CD4-positive, alpha-beta T cell treated with Interleukin-2 at 100 ng/mL for 4 hours (primary cell): Measurements from ENCODE around the gene XRCC1.
A peak's percentile ranks its signal among the peaks of the same experiment; 100 is the strongest.
"Not testable (repeated sequence)": the region's sequence is repeated elsewhere in the genome, so short reads cannot be mapped to it uniquely, and the experiment has no call there.

Source experiments
- DNase-seq: peaks from one replicate; pipeline ENCODE4 v3.0.0-alpha.2; 2020; ENCODE audit warnings: low spot score

Gene XRCC1

DNA sequence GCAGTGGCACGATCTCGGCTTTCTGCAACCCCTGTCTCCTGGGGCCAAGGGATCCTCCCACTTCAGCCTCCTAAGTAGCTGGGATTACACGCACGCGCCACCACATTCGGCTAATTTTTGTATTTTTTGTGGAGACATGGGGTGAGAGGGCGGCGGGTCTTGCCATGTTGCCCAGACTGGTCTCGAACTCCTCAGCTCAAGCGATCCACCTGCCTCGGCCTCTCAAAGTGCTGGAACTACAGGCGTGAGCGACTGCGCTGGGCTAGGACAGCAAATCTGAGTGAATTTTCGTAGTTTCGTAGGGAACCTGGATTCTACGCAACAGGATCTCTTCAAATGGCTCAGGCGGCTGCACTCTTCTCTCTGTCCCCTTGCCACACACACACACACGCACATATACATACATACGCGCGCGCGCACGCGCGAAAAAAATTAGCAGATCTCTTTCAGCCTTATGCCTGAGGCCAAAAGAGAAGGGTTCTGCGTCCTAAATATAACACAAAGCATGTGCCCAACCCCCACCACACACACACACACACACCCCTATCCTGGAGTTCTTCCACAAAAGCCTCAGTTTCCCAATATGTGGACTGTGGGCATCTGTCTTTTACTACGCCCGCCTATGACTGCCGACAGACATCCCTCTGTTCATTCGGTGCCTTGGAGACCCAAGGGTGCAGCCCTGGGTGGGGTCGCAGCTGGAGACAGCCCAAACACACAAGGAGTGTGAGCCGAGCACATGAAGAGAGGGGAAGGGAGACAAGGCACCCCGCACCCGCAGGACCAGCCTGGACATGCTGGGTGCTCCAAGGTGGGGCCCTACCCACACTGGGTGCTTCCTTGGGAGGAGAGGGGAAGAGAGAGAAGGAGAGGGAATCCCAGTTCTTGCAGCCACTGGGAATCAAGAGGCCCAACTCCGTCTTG, 890 bp upstream of the XRCC1 start:
- DNase-seq, result no peak

DNA sequence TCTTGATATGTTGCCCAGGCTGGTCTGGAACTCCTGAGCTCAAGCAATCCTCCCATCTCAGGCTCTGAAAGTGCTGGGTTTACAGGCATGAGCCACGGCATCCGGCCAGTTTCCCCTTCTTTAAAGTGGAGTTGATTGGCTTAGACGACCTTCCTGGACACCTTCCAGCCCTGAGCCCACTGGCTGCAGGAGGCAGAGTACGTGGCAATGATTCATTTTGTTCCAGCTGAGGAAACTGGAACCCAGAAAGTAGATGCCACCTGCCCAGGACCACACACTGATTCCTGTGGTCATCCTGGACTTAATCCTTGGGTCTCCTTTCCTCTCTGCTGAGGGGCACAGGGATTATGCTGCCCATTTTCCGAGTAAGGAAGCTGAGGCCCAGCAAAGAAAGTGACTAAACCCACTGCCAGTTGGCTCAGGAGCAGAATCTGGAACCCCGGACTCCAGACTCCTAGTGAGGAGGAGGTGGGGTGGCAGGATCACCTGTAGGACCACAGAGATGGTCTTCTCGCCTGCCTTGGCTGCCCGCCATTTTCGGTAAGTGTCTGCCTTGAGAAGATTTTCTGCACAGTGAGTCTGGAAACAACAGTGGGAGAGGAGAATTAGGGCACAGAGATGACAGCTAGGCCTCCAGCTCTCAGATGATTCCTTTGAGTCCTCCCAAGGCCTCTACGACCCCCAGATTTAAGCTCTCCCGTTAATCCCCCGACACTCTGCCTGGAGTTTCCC, 737 bp downstream of the XRCC1 start:
- DNase-seq, result no peak

DNA sequence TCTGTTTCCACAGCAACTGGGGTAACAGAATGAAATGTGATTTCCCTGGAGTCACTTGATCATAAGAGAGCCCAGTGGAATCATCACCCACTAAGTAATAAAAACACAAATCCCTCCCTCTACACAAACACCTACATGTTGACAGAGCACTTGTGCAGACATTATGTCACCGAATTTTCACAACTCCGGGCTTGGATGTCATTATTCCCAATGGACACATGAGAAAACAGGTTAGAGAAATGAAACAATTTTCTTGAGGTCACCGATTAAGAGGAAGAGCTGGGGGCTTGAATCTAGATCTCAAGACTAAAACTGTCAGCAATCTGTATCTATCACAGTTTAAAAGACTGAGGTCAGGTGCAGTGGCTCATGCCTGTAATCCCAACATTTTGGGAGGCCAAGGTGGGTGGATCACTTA, 3.1 kb downstream of the XRCC1 start:
- DNase-seq, result no peak

DNA sequence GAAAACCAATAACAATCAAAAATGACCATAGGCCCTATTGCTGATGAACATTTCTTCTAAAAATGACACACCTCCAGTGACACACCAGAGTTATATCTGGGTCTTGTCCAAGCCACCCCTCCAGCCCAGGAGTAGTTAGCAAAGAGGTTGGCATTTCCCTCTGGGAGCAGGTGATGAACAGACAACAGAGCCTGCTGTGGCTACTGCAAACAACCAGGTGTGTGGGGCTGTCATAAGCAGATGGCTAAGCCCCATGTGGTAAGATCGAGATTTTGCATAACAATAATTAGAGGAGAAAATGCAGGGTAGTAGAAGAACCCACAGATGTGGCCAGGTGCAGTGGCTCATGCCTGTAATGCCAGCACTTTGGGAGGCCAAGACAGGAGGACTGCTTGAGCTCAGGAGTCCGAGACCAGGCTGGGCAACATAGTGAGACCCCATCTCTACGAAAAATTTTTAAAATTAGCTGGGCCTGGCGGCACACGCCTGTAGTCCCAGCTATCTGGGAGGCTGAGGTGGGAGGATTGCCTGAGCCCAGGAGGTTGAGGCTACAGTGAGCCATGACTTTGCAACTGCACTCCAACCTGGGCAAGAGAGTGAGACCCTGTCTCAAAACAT, 5.0 kb downstream of the XRCC1 start:
- no peak for DNase-seq

GRCh38 chr19:43569657-43570056, 5.7 kb downstream of the XRCC1 start:
- no peak for DNase-seq

- no peak for DNase-seq
Observed at GRCh38 chr19:43564800-43565199, 10.5 kb downstream of the XRCC1 start.

DNA sequence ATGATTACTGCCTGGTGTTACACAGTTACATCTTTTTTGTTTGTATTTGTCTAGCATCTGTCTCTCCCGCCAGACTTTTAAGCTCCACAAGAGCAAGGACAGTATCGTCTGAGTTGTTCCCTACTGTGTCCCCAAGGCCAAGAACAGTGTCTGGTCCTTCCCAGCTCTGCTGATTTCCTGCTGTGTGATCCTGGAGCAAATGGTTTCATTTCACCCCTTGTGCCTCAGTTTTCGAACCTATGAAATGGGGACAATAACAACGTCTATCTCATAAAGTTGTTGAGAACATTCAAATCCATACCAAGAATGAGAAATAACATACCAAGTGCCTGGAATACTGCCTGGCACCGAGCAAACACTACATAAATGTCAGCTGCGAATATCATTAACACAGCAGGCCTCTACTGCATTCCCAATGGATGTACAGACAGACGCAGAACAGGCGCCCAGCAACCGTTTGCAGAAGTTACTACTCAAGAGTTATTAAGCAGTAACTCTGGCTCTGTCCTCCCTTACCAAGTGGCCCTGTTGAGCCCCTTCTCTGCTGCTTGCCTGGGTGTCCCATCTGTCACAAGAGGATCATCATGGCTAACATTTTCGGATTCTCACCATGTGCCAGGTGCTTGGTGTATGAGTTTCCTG, 11.4 kb downstream of the XRCC1 start:
- no peak for DNase-seq

- DNase-seq, result peak; percentile 91
Observed at GRCh38 chr19:43562698-43563241, 12.6 kb downstream of the XRCC1 start.

DNA sequence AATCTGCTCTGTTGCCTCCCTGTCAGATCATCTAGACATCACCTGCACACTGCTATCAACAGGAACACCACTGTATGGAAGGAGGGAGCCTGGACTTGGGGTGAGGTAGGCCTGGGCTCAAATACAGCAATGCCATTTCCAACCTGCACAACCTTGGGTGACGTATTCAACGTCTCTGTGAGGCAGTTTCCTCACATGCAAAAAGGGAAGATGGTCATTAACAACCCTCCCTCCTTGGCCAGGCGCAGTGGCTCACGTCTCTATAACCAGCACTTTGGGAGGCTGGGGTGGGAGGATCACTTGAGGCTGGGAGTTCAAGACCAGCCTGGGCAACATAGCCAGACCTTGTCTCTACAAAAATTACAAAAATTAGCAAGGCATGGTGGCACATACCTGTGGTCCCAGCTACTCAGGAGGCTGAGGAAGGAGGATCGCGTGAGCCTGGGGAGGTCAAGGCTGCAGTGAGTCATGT, 13.1 kb downstream of the XRCC1 start:
- no peak for DNase-seq

- no peak for DNase-seq
Observed at GRCh38 chr19:43561139-43561970, 14.0 kb downstream of the XRCC1 start.

GRCh38 chr19:43560687-43561086, 14.6 kb downstream of the XRCC1 start:
- no peak for DNase-seq

GRCh38 chr19:43555185-43555770, 20.0 kb downstream of the XRCC1 start:
- DNase-seq, result peak; percentile 91

- no peak for DNase-seq
Observed at GRCh38 chr19:43554317-43554895, 20.9 kb downstream of the XRCC1 start.

GRCh38 chr19:43553656-43554055, 21.7 kb downstream of the XRCC1 start:
- no peak for DNase-seq

DNA sequence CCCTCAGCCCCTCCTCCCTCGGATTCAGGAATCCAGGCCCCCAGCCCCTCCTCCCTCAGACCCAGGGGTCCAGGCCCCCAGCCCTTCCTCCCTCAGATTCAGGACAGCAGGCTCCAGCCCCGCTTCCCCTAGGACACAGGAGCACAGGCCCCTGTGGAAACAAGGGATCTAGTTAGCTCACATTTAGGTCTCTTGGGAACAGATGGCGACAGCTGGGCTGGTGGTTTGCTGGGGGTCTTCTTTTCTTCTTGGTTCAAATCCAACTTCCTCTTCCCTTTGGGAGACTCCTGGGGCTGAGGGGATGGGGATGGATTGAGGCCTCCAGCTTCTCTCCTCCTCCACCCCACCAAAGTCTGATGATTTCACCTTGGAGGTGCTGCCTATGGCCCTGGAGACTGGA, 22.7 kb downstream of the XRCC1 start:
- DNase-seq, result no peak

DNA sequence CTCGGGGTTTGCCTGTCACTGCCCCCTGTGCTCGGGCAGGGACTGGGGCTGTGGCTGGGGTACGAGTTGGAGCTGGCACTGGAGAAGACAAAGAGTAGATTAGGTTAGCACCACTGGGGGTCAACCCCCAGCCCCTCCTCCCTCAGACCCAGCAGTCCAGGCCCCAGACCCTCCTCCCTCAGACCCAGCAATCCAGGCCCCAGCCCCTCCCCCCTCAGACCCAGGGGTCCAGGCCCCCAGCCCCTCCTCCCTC, 23.2 kb downstream of the XRCC1 start:
- no peak for DNase-seq

DNA sequence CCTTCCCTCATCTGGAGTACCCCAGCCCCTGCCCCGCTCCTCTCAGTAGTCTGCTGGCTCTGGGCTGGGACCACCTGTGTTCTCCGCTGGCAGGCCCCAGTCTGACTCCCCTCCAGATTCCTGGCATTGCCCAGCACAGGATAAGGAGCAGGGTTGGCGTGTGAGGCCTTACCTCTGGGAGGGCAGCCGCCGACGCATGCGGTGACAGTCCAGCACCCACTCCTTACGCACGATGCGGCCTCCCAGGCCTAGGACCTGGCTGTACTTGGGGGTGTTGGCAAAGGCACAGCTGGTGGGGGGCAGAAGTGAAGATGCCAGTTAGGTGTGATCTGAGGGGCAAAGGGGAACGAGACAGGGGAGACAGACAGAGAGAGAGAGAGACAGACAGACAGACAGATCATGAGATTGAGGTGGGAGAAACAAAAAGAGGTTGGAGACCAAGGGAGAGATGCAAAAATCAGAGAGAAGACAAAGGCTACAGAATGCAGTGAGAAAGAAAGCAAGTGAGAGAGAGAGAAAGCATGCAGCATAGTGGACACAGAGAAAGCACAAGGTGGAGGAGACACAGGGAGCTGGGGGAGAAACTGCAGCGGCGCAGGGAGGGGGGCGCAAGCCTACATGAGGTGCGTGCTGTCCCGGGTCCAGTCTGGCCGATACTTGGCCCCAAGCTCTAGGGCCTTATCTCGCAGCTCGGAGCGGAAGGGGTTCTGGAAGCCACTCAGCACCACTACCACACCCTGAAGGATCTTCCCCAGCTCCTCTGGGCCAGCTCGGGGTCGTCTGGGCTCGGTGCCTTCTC, 23.7 kb downstream of the XRCC1 start:
- DNase-seq, result no peak

DNA sequence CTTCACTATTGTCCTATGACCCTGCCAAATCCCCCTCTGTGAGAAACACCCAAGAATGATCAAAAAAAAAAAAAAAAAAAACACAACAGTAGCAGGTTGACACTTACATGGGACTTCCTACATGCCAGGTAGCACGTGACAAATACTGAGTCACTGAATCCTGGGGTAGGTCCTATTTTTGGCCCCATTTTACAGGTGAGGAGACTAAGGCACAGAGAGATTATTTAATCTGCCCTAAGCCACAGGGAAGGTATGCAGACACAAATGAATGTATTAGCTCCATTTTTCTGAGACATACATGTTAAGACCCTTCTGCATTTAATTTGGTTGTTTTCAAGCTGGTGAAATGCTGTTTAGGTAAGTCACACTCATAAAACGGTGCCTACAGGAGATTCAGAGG, 26.6 kb downstream of the XRCC1 start:
- no peak for DNase-seq

DNA sequence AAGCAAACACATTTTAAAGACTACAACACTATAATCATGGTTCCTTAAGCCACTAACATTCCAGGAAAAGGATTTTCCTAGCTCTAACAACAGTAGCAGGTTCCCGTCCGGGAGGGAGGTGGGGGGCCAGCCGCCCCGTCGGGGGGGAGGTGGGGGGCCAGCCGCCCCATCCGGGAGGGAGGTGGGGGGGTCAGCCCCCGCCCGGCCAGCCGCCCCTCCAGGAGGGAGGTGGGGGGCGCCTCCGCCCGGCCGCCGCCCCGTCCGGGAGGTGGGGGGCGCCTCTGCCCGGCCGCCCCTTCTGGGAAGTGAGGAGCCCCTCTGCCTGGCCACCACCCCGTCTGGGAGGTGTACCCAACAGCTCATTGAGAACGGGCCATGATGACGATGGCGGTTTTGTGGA, 27.4 kb downstream of the XRCC1 start:
- DNase-seq, result not testable (repeated sequence)

DNA sequence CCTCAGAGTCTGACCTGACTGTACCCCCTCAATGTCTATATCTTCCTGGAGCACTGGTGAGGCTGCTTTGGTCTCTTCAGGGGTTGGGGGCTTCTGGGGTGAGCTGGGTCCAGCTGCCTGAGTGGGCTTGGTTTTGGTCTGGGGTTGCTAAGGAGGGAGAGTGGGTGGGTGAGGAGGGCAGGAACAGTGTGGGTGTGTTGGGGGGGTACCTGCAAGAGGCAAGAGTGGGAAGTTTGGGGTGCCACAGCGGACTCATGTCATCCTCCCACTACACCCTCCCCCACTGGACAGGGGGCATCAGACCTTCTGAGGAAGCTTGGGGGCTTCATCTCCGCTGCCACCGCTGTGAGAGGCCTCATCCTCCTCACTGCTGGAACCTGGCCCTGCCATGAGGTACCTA, 28.7 kb downstream of the XRCC1 start:
- no peak for DNase-seq
